Breast epithelium (tissue), 4 donors: ENCODE measurements around the gene MICAL2. TPM values are rescaled to one million over a fixed set of nuclear protein-coding genes. Genes with fewer than 3 reads are reported as not detected.

Experiments
- DNase-seq, 2 donors: peaks; one replicate each; pipeline ENCODE4 v3.0.0-alpha.2; 2019; ENCODE audit warnings: low spot score in 2 of 2
- H3K27ac ChIP-seq, 2 donors: fragments of 200-600 bp; sonication (generic) in 1 of 2; one replicate each; pipeline ENCODE4 v1.5.1; 2016 to 2019; ENCODE audit warnings: mild to moderate bottlenecking in 1 of 2
- H3K27me3 ChIP-seq, 2 donors: fragments of 200-600 bp; sonication (generic) in 1 of 2; one replicate each; pipeline versions ENCODE4 v1.5.1 to v1.6.0; 2017 to 2019; ENCODE audit warnings: control low read depth in 1 of 2, mild to moderate bottlenecking in 1 of 2
- H3K36me3 ChIP-seq: fragments of 200-600 bp; one replicate; pipeline ENCODE4 v1.5.1; 2019
- H3K4me1 ChIP-seq, 2 donors: fragments of 200-600 bp; sonication (generic); one replicate each; pipeline ENCODE4 v1.5.1; 2016 to 2019; ENCODE audit warnings: control low read depth in 1 of 2
- H3K4me3 ChIP-seq, 3 donors: fragments of 200-600 bp; sonication (generic); 1 replicate in 2 of 3; 2 replicates in 1 of 3; pipeline ENCODE4 v1.5.1; 2016 to 2019; ENCODE audit warnings: mild to moderate bottlenecking in 3 of 3, moderate library complexity in 2 of 3
- H3K9me3 ChIP-seq, 2 donors: fragments of 200-600 bp; sonication (generic) in 1 of 2; one replicate each; pipeline ENCODE4 v1.5.1; 2016 to 2019; ENCODE audit warnings: control low read depth in 1 of 2
- CTCF ChIP-seq, 3 donors: fragments of 450-650 bp; IDR thresholded peaks; one replicate each; pipeline ENCODE4 v1.5.1; 2016 to 2017; ENCODE audit warnings: antibody characterized with exemption in 3 of 3, mild to moderate bottlenecking in 3 of 3, moderate library complexity in 3 of 3
- POLR2A ChIP-seq: fragments of 450-650 bp; IDR thresholded peaks from one replicate; pipeline ENCODE4 v1.6.1; 2016; ENCODE audit warnings: antibody characterized with exemption, mild to moderate bottlenecking, moderate library complexity
- POLR2AphosphoS5 ChIP-seq, 3 donors: sonication (generic); formaldehyde crosslinking; IDR thresholded peaks; one replicate each; pipeline ENCODE4 v1.6.1; 2017; ENCODE audit warnings: antibody characterized with exemption in 3 of 3
- intact Hi-C: fragments of 100-400 bp; cut with DNase I; formaldehyde crosslinking; loops from one replicate; pipeline ENCODE4 v1.15.1; 2023; ENCODE audit warnings: low total_unique reads
- total RNA-seq, 3 donors: library from RNA; depleted of rRNA; stranded (reverse); fragments of >200 nt; gene quantifications; one replicate each; pipeline ENCODE4 v1.1.0, GENCODE V29; 2016

Gene MICAL2
- total RNA-seq, 3 donors from 2014 or later = 30.9 to 52.4 (median 38.6) TPM

GRCh38 chr11:12246989-12247388, 136.6 kb downstream of the MICAL2 start:
- intact Hi-C loops = loop anchor here (10.0 kb wide), 1 partner anchor 202 kb away; no protein-coding TSS in a partner anchor
- DNase-seq = no peak
- peak overlapping the region; percentile 53 to 68 for H3K27ac ChIP-seq
- TF ChIP-seq POLR2A (no peak), POLR2AphosphoS5 (IDR thresholded peaks at IDR 0.05) (no peak), CTCF (IDR thresholded peaks at IDR 0.05) (no peak)
- peaks cover 0 to 11% of the 10 kb centered on the region in 2 donors for H3K4me1 ChIP-seq
- H3K36me3 ChIP-seq = no peaks in the 10 kb centered on the region
- H3K4me3 ChIP-seq = no peak overlapping the region
- no peaks in the 10 kb centered on the region for H3K27me3 ChIP-seq
- no peaks in the 10 kb centered on the region for H3K9me3 ChIP-seq

GRCh38 chr11:12247543-12248254, 137.3 kb downstream of the MICAL2 start:
- TF ChIP-seq POLR2A (no peak), POLR2AphosphoS5 (IDR thresholded peaks at IDR 0.05) (no peak), CTCF (IDR thresholded peaks at IDR 0.05) (no peak)
- Histone ChIP-seq H3K36me3 (no peaks in the 10 kb centered on the region), H3K27ac (peak overlapping the region; percentile 68 to 71), H3K9me3 (no peaks in the 10 kb centered on the region), H3K27me3 (no peaks in the 10 kb centered on the region), H3K4me1 (peaks cover 0 to 12% of the 10 kb centered on the region in 2 donors), H3K4me3 (no peak overlapping the region)
- DNase-seq = no peak
- intact Hi-C loops = loop anchor here (10.0 kb wide), 1 partner anchor 203 kb away; no protein-coding TSS in a partner anchor

- DNase-seq = peak; percentile 76 to 93
- no peaks in the 10 kb centered on the region for H3K27me3 ChIP-seq
- peaks cover 0 to 12% of the 10 kb centered on the region in 2 donors for H3K4me1 ChIP-seq
- H3K9me3 ChIP-seq = no peaks in the 10 kb centered on the region
- peak overlapping the region; percentile 71 for H3K27ac ChIP-seq
- H3K4me3 ChIP-seq = no peak overlapping the region
- no peaks in the 10 kb centered on the region for H3K36me3 ChIP-seq
- TF ChIP-seq CTCF (IDR thresholded peaks at IDR 0.05) (no peak), POLR2AphosphoS5 (IDR thresholded peaks at IDR 0.05) (peak in 2 of 3 donors; percentile 25 to 39)
- intact Hi-C loops = loop anchor here (10.0 kb wide), 1 partner anchor 204 kb away; no protein-coding TSS in a partner anchor
These were observed 137.9 kb downstream of the MICAL2 start for GRCh38 chr11:12248330-12248729.

GRCh38 chr11:12249590-12250260, 139.3 kb downstream of the MICAL2 start:
- H3K36me3 ChIP-seq = no peaks in the 10 kb centered on the region
- H3K9me3 ChIP-seq = no peaks in the 10 kb centered on the region
- intact Hi-C loops = loop anchor here (10.0 kb wide), 1 partner anchor 205 kb away; no protein-coding TSS in a partner anchor
- peak; percentile 73 to 79 for DNase-seq
- peak overlapping the region; percentile 71 to 83 for H3K27ac ChIP-seq
- no peaks in the 10 kb centered on the region for H3K27me3 ChIP-seq
- TF ChIP-seq CTCF (IDR thresholded peaks at IDR 0.05) (no peak), POLR2AphosphoS5 (IDR thresholded peaks at IDR 0.05) (peak in 1 of 3 donors; percentile 26)
- no peak overlapping the region for H3K4me3 ChIP-seq
- H3K4me1 ChIP-seq = peaks cover 0 to 12% of the 10 kb centered on the region in 2 donors
